Stimulated activated CD8-positive, alpha-beta memory T cell treated with anti-CD3 and anti-CD28 coated beads, Interleukin-7, amount 100 ng/mL, for 1 hour (primary cell): Measurements from ENCODE around the gene GPS1.

Experiments used
- DNase-seq, 2 donors: peaks; one replicate each; pipeline ENCODE4 v3.0.0-alpha.2; 2020; ENCODE audit warnings: low read depth in 2 of 2

Gene GPS1

GRCh38 chr17:82045936-82046484 lies 5.7 kb upstream of the GPS1 start:
- no peak for DNase-seq

DNA sequence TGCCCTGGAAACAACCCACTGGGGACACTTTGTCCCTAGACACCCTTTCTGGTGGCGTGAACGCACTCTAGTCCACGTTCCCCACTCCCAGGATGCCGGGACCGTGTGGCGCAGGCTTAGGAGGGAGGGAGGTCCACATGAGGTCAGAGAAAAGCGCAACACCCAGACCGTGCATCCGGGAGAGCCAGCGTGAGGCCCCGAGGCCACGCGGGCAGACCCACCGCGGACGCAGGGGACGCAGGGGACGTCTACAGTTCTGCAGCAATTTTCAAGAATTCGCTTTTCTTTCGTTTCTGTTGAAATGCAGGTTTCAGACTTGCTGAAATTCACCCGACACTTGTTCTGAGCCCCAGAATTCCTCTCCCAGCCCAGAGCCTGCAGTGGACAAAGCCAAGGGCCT lies 4.8 kb upstream of the GPS1 start:
- no peak for DNase-seq

DNA sequence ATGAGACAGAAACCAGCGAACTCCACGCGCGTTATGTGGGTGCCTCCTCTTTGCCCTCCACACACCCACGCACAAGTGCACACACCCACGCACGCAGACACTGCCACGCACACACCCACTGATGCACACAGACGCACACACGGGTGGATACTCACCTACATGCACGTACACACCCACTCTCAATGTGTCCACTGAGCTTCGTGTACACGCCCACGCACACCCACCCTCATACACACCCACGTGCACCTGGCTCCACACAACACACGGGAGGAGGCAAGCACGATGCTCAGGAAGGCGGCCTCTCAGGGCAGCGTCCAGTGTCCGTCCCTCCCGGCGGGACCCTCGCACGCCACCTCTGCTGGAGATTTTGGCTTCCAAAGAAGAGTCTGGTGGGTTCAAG lies 4.3 kb upstream of the GPS1 start:
- no peak for DNase-seq

DNA sequence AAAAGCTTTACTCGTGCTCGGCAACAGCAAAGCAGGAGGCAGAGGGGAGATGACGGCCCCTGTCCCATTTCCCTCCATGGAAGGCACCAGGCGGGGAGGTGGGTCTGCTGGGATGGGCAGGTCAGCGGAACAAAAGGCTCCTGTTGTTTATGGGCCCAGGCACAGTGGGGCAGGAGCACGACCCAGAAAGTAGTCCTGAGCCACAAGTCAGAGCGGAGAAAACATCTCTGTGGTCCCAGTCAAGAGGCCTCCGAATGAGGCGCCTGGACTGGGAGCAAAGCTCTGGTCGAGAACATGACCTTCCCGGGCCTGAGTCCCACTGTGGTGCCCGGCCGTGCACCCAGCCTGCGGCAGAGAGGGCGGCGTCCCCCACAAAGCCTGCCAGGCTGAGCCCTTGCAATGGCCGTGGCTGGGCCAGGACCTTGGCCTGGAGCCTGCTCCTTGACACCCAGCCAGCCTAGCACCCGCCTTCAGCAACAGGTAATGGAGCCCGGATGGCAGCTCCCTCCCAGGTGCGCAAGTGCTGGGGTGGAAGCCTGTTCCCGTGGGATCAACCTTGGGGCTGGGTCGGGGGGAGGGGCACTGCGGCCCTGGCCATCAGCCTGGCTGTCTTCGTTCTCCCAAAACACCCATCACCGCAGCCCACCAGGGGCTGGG lies 3.7 kb upstream of the GPS1 start:
- no peak for DNase-seq

GRCh38 chr17:82048571-82048971 lies 3.1 kb upstream of the GPS1 start:
- no peak for DNase-seq

GRCh38 chr17:82049106-82049505 lies 2.6 kb upstream of the GPS1 start:
- DNase-seq: no peak

DNA sequence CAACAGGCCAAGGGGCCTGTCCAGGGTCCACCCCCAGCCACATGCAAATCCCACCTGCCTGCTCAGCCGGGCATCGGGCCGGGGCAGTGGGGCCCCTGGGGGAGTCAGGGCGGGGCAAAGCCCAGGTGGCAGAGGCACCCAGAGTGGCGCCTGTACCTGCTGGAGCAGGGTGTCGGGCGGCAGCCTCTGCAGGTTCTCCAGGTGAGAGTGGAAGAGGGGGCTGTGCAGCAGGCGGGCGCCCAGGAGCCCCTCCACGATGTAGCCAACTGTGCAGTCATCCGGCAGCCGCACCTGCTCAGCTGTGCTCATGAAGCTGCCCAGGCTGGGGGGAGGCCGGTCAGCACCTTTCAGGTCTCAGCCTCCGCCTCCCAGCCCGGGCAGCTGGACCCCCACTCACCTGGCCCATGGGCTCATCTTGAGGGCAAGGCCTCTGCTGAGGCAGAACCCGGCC lies 2.2 kb upstream of the GPS1 start:
- no peak for DNase-seq

DNA sequence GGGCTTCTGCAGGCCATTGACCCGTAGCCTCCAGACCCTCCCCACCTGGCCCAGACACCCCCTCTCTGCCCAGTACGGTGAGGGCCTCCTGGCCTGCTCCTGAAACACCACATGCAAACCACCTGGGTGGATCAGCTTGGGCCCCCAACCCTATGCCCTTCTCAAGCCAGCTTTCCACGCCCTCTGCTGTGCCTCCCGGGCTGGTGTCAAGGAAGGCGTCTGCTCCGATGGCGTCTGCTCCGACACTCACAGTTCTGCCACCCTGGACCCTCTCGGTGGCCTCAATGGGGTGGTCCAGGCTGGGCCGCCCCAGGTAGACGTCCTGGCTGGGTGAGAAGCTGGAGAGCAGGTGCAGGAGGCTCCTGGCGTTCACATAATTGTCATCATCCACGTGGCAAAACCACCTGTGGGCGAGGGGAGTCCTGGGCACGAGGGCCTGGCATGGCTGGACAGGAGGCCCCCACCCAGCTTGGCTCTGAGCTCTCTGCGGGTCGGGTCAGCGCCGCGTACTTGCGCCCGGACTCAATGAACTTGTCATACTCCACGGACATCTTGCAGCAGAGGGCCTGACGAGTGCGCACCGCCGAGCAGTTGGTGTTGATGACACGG lies 1.4 kb upstream of the GPS1 start:
- no peak for DNase-seq

- no peak for DNase-seq
Measured at GRCh38 chr17:82050761-82051641, 697 bp upstream of the GPS1 start.

DNA sequence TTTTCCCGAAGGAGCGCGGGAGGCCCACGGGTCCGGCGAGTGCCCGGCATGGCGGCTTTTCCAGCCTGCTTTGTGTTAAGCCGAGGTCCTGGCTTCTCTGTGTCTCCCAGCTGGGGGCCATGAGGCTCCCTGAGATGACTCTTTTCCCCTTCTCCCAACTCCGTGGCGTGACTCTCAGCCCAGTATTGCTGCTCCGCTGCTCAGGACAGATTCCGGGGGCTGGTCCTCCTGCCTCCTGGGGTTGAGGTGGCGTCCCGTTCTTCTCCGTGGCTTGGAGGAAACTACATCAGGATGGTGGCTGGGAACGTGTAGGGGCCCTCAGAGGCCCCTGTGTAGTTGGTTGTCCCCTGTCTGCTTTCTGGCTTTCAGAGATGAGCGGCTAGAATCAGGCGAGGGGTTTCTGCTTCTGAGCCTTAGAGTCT lies 951 bp downstream of the GPS1 start:
- no peak for DNase-seq

- no peak for DNase-seq
Measured at GRCh38 chr17:82053130-82053529, 1.4 kb downstream of the GPS1 start.

DNA sequence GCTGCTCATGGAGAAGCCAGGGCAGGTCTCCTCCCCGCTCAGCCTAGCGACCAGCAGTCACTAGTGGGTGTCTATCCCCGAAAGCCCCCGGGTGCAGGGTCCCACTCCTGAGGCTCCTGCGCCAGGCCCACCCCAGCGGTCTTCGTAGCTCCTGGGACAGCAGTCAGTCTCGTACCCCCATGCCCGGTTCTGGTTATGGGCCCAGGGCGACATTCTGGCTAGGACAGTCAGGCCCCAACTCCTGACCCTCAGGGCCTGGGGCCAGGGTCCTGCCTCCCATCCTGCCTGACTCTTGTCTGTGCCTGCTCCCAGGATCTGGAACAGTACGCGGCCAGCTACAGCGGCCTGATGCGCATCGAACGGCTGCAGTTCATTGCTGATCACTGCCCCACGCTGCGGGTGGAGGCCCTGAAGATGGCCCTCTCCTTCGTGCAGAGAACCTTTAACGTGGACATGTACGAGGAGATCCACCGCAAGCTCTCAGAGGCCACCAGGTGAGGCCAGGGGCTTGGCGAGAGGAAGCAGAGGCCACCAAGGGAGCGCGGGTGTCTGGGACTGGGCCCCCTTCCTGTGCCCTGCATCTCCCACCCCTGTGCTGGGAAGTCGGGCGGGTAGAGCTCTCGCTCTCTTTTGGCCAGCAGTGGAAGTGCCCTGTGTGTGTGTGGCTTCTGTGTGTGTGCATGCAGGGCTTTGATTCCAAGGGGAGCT lies 2.0 kb downstream of the GPS1 start:
- DNase-seq: no peak

GRCh38 chr17:82054351-82055022 lies 2.8 kb downstream of the GPS1 start:
- no peak for DNase-seq

DNA sequence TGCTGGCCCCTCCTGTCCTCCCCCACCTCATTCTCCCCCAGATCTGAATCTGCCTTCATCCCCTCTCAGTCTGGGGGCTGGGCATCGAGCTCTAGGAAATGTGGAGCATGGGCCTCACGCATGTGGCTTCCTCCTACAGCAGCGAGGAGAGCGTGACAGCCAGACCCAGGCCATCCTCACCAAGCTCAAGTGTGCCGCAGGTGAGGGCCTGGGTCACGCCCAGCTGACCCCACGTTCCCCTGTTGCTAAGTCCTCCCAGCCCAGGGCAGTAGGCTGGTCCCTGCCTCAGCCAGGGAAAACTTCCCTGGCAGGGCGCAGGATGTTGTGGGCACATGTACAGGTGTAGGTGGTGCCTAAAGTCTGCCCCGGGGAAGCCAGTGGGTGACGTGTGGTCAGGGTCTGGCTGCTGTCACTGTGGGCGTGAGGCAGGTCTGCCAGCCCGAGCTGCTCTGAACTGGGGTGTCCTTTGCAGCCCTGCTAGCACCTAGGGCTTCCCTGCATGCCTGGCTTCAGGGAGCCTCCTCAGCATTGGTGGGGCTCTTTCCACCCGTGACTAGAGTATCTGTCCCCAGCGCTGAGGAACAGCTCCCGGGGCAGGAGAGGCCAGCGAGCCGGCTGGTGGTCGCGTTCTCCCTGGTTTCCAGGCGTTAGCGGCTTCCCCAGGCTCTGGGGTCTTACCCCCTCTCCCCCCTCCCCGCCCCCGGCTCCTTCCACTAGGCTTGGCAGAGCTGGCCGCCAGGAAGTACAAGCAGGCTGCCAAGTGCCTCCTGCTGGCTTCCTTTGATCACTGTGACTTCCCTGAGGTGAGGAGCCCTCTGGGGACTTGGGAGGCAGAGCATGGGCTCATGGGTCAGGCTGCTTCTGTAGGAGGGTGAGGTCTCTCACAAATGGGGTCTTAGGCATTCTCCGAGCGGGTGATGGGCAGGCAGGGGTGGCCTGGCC lies 3.6 kb downstream of the GPS1 start:
- no peak for DNase-seq

GRCh38 chr17:82055965-82056728 lies 4.4 kb downstream of the GPS1 start:
- no peak for DNase-seq

DNA sequence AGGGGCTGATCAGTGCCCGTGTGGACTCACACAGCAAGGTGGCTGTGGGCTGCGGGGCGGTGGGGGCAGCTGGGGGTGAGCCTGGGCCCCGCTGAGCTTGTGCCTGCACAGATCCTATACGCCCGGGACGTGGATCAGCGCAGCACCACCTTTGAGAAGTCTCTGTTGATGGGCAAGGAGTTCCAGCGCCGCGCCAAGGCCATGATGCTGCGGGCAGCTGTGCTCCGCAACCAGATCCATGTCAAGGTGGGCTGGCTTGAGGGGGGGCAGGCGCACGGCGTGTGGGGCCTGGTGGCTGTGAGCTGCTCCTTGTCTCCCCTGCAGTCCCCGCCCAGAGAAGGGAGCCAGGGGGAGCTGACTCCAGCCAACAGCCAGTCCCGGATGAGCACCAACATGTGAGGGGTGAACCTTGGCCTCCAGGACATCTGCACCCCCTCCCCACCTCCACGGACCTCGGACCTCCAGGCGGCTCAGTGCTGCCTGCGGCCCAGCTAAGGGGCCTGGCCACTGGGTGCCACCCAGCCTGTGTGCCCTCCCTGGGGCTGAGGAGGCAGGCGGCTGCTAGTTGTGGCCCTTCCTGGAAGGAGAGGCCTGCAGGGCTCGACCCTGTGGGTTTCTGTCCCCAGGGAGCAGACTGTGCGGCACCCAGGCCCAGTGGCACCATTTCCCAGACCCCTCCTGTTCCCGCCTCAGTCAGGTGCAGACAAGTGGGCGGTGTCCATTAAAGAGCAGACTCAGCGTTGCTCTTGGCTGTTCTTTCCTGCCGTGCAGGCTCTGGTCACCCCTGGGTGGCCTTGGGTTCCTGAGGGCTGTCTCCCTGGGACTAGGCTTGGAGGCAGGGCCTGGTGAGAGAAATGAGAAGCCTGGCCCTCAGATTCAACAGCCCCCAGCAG lies 5.3 kb downstream of the GPS1 start:
- no peak for DNase-seq

DNA sequence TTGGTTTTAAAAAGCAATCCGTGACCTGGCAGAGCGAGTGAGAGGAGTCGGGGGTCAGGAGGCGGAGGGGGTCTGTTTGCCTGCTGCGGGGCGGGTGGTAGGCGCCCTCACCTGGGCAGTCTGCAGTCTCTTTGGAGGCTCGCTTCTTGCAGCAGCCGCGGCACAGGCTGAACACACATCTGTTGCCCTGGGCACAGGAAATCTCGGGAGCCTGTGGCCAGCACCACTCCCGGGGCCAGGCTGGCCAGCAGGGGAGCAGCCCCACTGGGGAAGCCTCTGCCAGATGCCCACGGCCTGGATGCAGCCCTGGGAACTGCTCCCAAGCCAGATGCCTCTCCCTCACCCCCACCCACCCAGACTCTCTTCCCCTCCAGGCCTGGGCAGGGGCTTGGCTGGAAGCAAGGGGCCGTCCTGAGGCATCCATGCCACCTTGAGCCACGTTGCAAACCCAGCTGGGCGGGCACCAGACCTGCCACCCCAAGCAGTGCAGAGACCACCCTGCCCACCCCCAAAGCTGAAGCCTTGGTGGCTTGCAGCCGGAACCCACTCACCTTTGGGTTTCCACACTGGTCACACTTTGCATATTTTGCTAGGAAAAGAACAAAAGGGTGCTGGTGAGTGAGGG lies 6.6 kb downstream of the GPS1 start:
- no peak for DNase-seq

- no peak for DNase-seq
Measured at GRCh38 chr17:82058855-82059249, 7.2 kb downstream of the GPS1 start.
